Naive thymus-derived CD4-positive, alpha-beta T cell (primary cell): ENCODE measurements around the gene LRFN2. TPM values are rescaled to one million over a fixed set of nuclear protein-coding genes. Genes with fewer than 3 reads are reported as not detected.

Source experiments
- ATAC-seq: fragments of 150-1000 bp; cut with Tn5 transposase; 2 replicates; pipeline ENCODE4 v1.10.0; 2021; ENCODE audit warnings: mild to moderate bottlenecking, moderate library complexity
- CTCF ChIA-PET: fragments of 350-600 bp; sonication (Branson Sonifier 250); formaldehyde crosslinking; loops from one replicate; lab custom pipeline; 2021; ENCODE audit warnings: antibody characterized with exemption; lab: Charles Lee
- POLR2A ChIA-PET: fragments of 350-600 bp; sonication (Branson Sonifier 250); formaldehyde crosslinking; loops from one replicate; lab custom pipeline; 2021; ENCODE audit warnings: antibody characterized with exemption, inconsistent platforms; lab: Charles Lee
- DNase-seq, 9 donors: peaks; one replicate each; pipeline versions ENCODE4 v3.0.0 to v3.0.0-alpha.2; 2020 to 2022; ENCODE audit warnings: mixed read lengths in 1 of 9
- H3K27ac ChIP-seq: one replicate; pipeline ENCODE4 v1.7.0; 2013; ENCODE audit warnings: mild to moderate bottlenecking, low read depth, low read length, moderate library complexity
- H3K27me3 ChIP-seq, 2 donors: one replicate each; pipeline ENCODE4 v1.7.0; 2013; ENCODE audit warnings: low read length in 2 of 2, mild to moderate bottlenecking in 2 of 2, moderate library complexity in 2 of 2; ENCODE audit not compliant: control insufficient read depth in 2 of 2, insufficient read depth in 2 of 2
- H3K36me3 ChIP-seq, 3 experiments: 1 replicate in 2 of 3; 2 replicates in 1 of 3; pipeline ENCODE4 v1.7.0; 2013; ENCODE audit warnings: low read length in 3 of 3, mild to moderate bottlenecking in 3 of 3, moderate library complexity in 1 of 3; ENCODE audit not compliant: insufficient read depth in 3 of 3, control insufficient read depth in 2 of 3
- H3K4me1 ChIP-seq, 2 donors: one replicate each; pipeline ENCODE4 v1.7.0; 2013; ENCODE audit warnings: low read length in 2 of 2, mild to moderate bottlenecking in 2 of 2, moderate library complexity in 1 of 2; ENCODE audit not compliant: control insufficient read depth in 2 of 2, insufficient read depth in 2 of 2
- H3K4me3 ChIP-seq: 2 replicates; pipeline ENCODE4 v1.7.0; 2013; ENCODE audit warnings: mild to moderate bottlenecking, low read length
- H3K9me3 ChIP-seq, 3 experiments: 1 replicate in 2 of 3; 2 replicates in 1 of 3; pipeline ENCODE4 v1.7.0; 2013; ENCODE audit warnings: low read length in 3 of 3; ENCODE audit not compliant: control insufficient read depth in 2 of 3
- H3K27ac Mint-ChIP-seq, 9 donors: one replicate each; pipeline ENCODE4 v1.8.0; 2020 to 2022; ENCODE audit warnings: mixed read lengths in 9 of 9, mild to moderate bottlenecking in 8 of 9, moderate library complexity in 5 of 9, inconsistent platforms in 2 of 9
- H3K27me3 Mint-ChIP-seq, 5 donors: one replicate each; pipeline ENCODE4 v1.8.0; 2021 to 2022; ENCODE audit warnings: mixed read lengths in 5 of 5, mild to moderate bottlenecking in 1 of 5
- H3K36me3 Mint-ChIP-seq, 5 donors: one replicate each; pipeline ENCODE4 v1.8.0; 2020 to 2022; ENCODE audit warnings: mixed read lengths in 5 of 5, mild to moderate bottlenecking in 3 of 5, inconsistent platforms in 1 of 5
- H3K4me1 Mint-ChIP-seq, 7 donors: one replicate each; pipeline ENCODE4 v1.8.0; 2020 to 2022; ENCODE audit warnings: mixed read lengths in 7 of 7, mild to moderate bottlenecking in 3 of 7, inconsistent platforms in 1 of 7
- H3K4me3 Mint-ChIP-seq, 10 donors: one replicate each; pipeline ENCODE4 v1.8.0; 2020 to 2022; ENCODE audit warnings: mild to moderate bottlenecking in 10 of 10, mixed read lengths in 10 of 10, moderate library complexity in 6 of 10, inconsistent platforms in 2 of 10
- H3K9me3 Mint-ChIP-seq, 11 donors: one replicate each; pipeline ENCODE4 v1.8.0; 2020 to 2022; ENCODE audit warnings: mixed read lengths in 11 of 11, mild to moderate bottlenecking in 4 of 11, inconsistent platforms in 1 of 11, moderate library complexity in 1 of 11
- intact Hi-C, 2 donors: fragments of 100-400 bp; cut with micrococcal nuclease; formaldehyde crosslinking; loops; one replicate each; pipeline ENCODE4 v1.15.1; 2023
- polyA plus RNA-seq, 2 donors: library from polyadenylated mRNA; unstranded; fragments of 300-500 nt; fragmentation: Illumina TruSeq; gene quantifications; one replicate each; pipeline ENCODE4 v1.2.3, GENCODE V29; 2021
- total RNA-seq, 6 experiments: library from RNA in 5 of 6; stranded (reverse) in 5 of 6; gene quantifications; 1 replicate in 5 of 6; 2 replicates in 1 of 6; pipeline ENCODE4 v1.2.3 and lab custom pipeline; 2021 to 2026

Gene LRFN2
- total and polyA plus RNA-seq, 7 experiments from 2014 or later, result 0.13 to 4.6 (median 0.43) TPM; not detected in 2

- no peak for ATAC-seq
- Mint-ChIP-seq H3K9me3 (no peaks in the 10 kb centered on the region), H3K27ac (no peak overlapping the region), H3K27me3 (peaks cover 0 to 4% (median 0%) of the 10 kb centered on the region in 5 donors), H3K4me3 (no peak overlapping the region), H3K36me3 (peaks cover 0 to 4% (median 0%) of the 10 kb centered on the region in 5 donors), H3K4me1 (peaks cover 0 to 45% (median 0%) of the 10 kb centered on the region in 7 donors)
- Histone ChIP-seq H3K36me3 (no peaks in the 10 kb centered on the region), H3K27ac (no peak overlapping the region), H3K4me3 (no peak overlapping the region), H3K27me3 (no peaks in the 10 kb centered on the region), H3K4me1 (peaks cover 0 to 8% of the 10 kb centered on the region in 2 donors), H3K9me3 (no peaks in the 10 kb centered on the region)
- intact Hi-C loops, result loop anchor here in 1 of 2 donors (5.0 kb wide), 1 partner anchor 39 kb away; no protein-coding TSS in a partner anchor
- POLR2A ChIA-PET, result no interaction called here
- no peak for DNase-seq
- CTCF ChIA-PET, result interaction anchor here (1.5 kb wide), 1 partner anchor 19 kb away, joined by 3 read pairs; no protein-coding TSS in a partner anchor
Measured at GRCh38 chr6:40438246-40438887, 148.8 kb downstream of the LRFN2 start.

DNA sequence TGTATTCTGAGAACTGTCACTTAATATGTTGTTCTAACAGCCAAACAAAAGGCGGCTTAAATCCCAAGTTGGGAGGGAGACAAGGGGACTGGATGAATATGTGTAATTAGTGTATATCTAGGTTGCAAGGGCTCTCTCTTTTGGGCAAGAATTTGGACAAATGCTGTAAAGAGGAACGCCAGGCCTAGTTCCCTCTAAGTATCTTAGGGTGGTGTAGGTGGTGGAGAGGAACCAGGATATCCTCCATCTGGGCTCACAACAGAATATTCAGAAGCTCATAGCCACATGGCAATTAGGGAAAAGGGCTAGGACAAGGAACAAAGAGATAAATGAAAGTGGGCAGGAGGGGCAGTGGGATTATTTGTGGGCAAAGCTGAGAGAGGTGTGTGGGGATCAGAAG, 149.5 kb downstream of the LRFN2 start:
- H3K9me3 Mint-ChIP-seq, result no peaks in the 10 kb centered on the region
- ChIA-PET CTCF (interaction anchor here (1.5 kb wide), 1 partner anchor 18 kb away, joined by 3 read pairs; no protein-coding TSS in a partner anchor), POLR2A (no interaction called here)
- H3K9me3 ChIP-seq, result no peaks in the 10 kb centered on the region
- peaks cover 0 to 4% (median 0%) of the 10 kb centered on the region in 5 donors for H3K36me3 Mint-ChIP-seq
- H3K27ac ChIP-seq, result no peak overlapping the region
- H3K27me3 ChIP-seq, result no peaks in the 10 kb centered on the region
- intact Hi-C loops, result loop anchor here in 1 of 2 donors (2.0 to 5.0 kb wide), 2 partner anchors 40 to 49 kb away; no protein-coding TSS in a partner anchor
- H3K27ac Mint-ChIP-seq, result no peak overlapping the region
- H3K36me3 ChIP-seq, result no peaks in the 10 kb centered on the region
- DNase-seq (no peak), ATAC-seq (no peak)
- peaks cover 0 to 5% (median 0%) of the 10 kb centered on the region in 5 donors for H3K27me3 Mint-ChIP-seq
- peaks cover 0 to 45% (median 0%) of the 10 kb centered on the region in 7 donors for H3K4me1 Mint-ChIP-seq
- H3K4me3 Mint-ChIP-seq, result no peak overlapping the region
- no peak overlapping the region for H3K4me3 ChIP-seq
- peaks cover 0 to 8% of the 10 kb centered on the region in 2 donors for H3K4me1 ChIP-seq

GRCh38 chr6:40436685-40437604, 150.2 kb downstream of the LRFN2 start:
- Histone ChIP-seq H3K4me1 (peaks cover 0 to 8% of the 10 kb centered on the region in 2 donors), H3K27me3 (no peaks in the 10 kb centered on the region), H3K4me3 (no peak overlapping the region), H3K36me3 (no peaks in the 10 kb centered on the region), H3K9me3 (no peaks in the 10 kb centered on the region), H3K27ac (no peak overlapping the region)
- H3K27ac Mint-ChIP-seq, result peak overlapping the region in 1 of 9 donors; percentile 83
- CTCF ChIA-PET, result interaction anchor here (0.6 to 1.5 kb wide), 2 partner anchors 13 to 17 kb away, joined by 3 read pairs; no protein-coding TSS in a partner anchor
- H3K9me3 Mint-ChIP-seq, result no peaks in the 10 kb centered on the region
- H3K36me3 Mint-ChIP-seq, result peaks cover 0 to 4% (median 0%) of the 10 kb centered on the region in 5 donors
- DNase-seq (peak in 1 of 9 donors; percentile 39), ATAC-seq (peak; percentile 73)
- H3K4me1 Mint-ChIP-seq, result peaks cover 0 to 45% (median 0%) of the 10 kb centered on the region in 7 donors
- POLR2A ChIA-PET, result no interaction called here
- peaks cover 0 to 5% (median 0%) of the 10 kb centered on the region in 5 donors for H3K27me3 Mint-ChIP-seq
- intact Hi-C loops, result loop anchor here in 1 of 2 donors (2.0 to 5.0 kb wide), 2 partner anchors 40 to 48 kb away; no protein-coding TSS in a partner anchor
- H3K4me3 Mint-ChIP-seq, result peak overlapping the region in 1 of 10 donors; percentile 75

GRCh38 chr6:40432982-40433381, 154.2 kb downstream of the LRFN2 start:
- Mint-ChIP-seq H3K4me1 (peaks cover 0 to 23% (median 0%) of the 10 kb centered on the region in 7 donors), H3K27me3 (peaks cover 0 to 18% (median 0%) of the 10 kb centered on the region in 5 donors), H3K36me3 (peaks cover 0 to 4% (median 0%) of the 10 kb centered on the region in 5 donors), H3K27ac (no peak overlapping the region), H3K4me3 (no peak overlapping the region), H3K9me3 (no peaks in the 10 kb centered on the region)
- ChIA-PET CTCF (interaction anchor here (0.7 kb wide), 1 partner anchor 13 kb away, joined by 3 read pairs; no protein-coding TSS in a partner anchor), POLR2A (no interaction called here)
- Histone ChIP-seq H3K27me3 (no peaks in the 10 kb centered on the region), H3K4me1 (no peaks in the 10 kb centered on the region), H3K4me3 (no peak overlapping the region), H3K9me3 (no peaks in the 10 kb centered on the region), H3K36me3 (no peaks in the 10 kb centered on the region), H3K27ac (no peak overlapping the region)
- DNase-seq (no peak), ATAC-seq (no peak)
- intact Hi-C loops, result no loop called here

GRCh38 chr6:40431706-40432105, 155.5 kb downstream of the LRFN2 start:
- ChIA-PET CTCF (no interaction called here), POLR2A (no interaction called here)
- Histone ChIP-seq H3K4me1 (no peaks in the 10 kb centered on the region), H3K9me3 (no peaks in the 10 kb centered on the region), H3K27me3 (no peaks in the 10 kb centered on the region), H3K4me3 (no peak overlapping the region), H3K36me3 (no peaks in the 10 kb centered on the region), H3K27ac (no peak overlapping the region)
- intact Hi-C loops, result no loop called here
- Mint-ChIP-seq H3K27ac (no peak overlapping the region), H3K4me3 (no peak overlapping the region), H3K27me3 (peaks cover 0 to 23% (median 0%) of the 10 kb centered on the region in 5 donors), H3K36me3 (peaks cover 0 to 4% (median 0%) of the 10 kb centered on the region in 5 donors), H3K9me3 (no peaks in the 10 kb centered on the region), H3K4me1 (peaks cover 0 to 10% (median 0%) of the 10 kb centered on the region in 7 donors)
- DNase-seq, result no peak
- no peak for ATAC-seq

DNA sequence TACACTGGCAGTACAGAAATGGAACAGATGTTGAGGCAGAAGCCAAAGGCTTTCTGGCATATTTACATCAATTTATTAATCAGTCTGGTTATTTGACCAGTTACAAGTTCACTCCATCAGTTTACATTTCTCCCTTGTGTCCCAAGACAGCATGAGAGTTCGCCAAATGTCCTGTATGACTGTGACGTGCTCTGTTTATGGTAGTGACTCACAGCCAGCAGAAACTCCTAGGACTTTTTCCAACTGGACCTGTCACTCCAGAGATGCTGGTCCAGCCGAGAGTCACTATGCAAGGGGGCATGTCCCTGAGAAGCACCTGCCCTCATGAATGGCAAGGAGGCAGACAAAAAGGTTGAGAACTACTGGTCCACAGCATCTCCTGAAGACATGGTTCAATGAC, 160.0 kb downstream of the LRFN2 start:
- Histone ChIP-seq H3K9me3 (no peaks in the 10 kb centered on the region), H3K27me3 (no peaks in the 10 kb centered on the region), H3K4me3 (no peak overlapping the region), H3K4me1 (no peaks in the 10 kb centered on the region), H3K36me3 (no peaks in the 10 kb centered on the region), H3K27ac (no peak overlapping the region)
- no peak overlapping the region for H3K4me3 Mint-ChIP-seq
- peaks cover 0 to 2% (median 0%) of the 10 kb centered on the region in 5 donors for H3K36me3 Mint-ChIP-seq
- H3K27ac Mint-ChIP-seq, result no peak overlapping the region
- H3K9me3 Mint-ChIP-seq, result no peaks in the 10 kb centered on the region
- peaks cover 0 to 41% (median 0%) of the 10 kb centered on the region in 5 donors for H3K27me3 Mint-ChIP-seq
- intact Hi-C loops, result no loop called here
- H3K4me1 Mint-ChIP-seq, result peaks cover 0 to 10% (median 0%) of the 10 kb centered on the region in 7 donors
- POLR2A ChIA-PET, result no interaction called here
- DNase-seq, result no peak
- ATAC-seq, result no peak
- CTCF ChIA-PET, result no interaction called here
